ENCODE measurements around the gene RNF207. TPM values are rescaled to one million over a fixed set of nuclear protein-coding genes. Genes with fewer than 3 reads are reported as not detected.

RNF207 gene
- total RNA-seq, 4 donors from 2014 or later: 2.1 to 41.1 (median 20.5) TPM

DNA sequence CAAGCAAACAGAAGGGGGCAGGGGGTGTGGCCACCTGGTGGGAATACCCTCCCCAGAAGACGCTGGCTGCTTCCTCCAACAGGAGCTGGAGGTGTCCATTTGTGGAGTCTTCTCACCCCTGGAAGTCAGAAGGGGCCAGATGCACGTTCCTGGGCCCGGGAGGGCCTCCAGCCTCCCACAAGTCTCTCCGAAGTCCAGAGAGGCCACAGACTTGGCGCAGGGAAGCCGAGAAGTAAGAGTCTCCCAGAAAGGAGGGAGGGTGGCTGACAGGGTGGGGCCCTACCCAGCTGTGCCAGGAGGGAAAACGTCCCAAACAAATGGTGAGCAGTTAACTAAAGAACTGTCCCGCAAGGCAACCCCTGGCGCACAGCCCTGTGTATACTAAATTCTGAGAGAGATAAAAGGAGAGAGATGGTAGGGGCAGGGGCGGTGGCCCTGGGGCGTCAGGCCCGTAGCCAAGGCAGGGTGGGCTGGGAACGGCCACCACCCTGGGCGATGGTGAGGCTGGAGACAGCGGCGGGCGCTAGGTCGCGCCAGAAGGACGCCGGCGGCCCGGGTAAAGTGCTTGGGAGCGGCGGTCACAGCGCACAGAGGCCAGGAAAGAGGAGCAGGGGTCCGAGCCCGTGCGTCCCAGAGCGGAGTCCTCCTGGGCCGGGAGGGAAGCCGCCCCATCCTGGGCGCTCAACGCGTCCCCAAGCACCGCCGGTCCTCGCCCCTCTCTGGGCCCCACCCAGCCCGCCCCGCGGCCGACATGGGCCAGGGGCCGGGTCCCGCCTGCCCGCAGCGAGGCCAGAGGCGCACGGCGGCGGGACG is 27.0 kb upstream of the RNF207 start:
- H3K27ac ChIP-seq: no peak overlapping the region
- no peak for TF ChIP-seq POLR2A (IDR thresholded peaks at IDR 0.05)
- no peak for TF ChIP-seq CTCF (IDR thresholded peaks at IDR 0.05)
- H3K9me3 ChIP-seq: no peaks in the 10 kb centered on the region
- intact Hi-C loops (cut with DNase I; ENCODE audit: low total_unique reads): no loop called here
- no peaks in the 10 kb centered on the region for H3K36me3 ChIP-seq
- H3K4me3 ChIP-seq: peak overlapping the region in 1 of 2 donors; percentile 23
- H3K27me3 ChIP-seq: peaks cover 7 to 25% of the 10 kb centered on the region in 2 donors
- H3K4me1 ChIP-seq: peaks cover 0 to 24% of the 10 kb centered on the region in 2 donors
- no peak for DNase-seq

DNA sequence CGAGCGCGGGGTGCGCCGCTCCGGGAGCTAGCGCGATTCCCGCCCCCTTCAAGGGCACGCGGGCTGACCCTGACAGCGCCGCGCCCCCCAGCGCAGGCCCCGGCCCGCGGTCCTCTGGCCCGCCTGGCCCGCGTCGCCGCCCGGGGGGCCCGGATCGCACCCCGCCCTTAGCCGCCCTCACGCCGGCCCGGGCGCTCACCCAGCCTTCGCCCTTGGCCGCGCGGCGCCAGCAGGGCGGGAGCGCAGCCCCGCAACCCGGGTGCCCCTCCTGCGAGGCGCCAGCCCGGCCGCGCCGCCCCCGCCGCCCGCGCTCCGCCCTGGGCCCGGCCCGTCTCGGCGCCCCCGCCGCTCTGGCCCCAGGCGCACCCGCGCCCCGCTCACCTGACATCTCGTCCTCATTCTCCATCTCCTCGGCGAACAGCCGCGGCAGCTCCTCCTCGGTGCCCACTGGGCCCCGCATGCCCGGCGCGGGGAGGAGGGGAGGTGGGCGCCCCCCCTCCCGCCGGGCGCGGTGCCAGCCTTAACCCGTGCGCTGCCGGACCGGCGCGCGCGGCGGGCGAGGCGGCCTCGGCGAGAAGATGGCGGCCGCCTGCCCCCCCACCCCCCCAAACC is 26.2 kb upstream of the RNF207 start:
- TF ChIP-seq CTCF (IDR thresholded peaks at IDR 0.05) (no peak), POLR2A (IDR thresholded peaks at IDR 0.05) (no peak)
- peaks cover 0 to 24% of the 10 kb centered on the region in 2 donors for H3K4me1 ChIP-seq
- no peak for DNase-seq
- H3K27me3 ChIP-seq: peaks cover 7 to 25% of the 10 kb centered on the region in 2 donors
- H3K36me3 ChIP-seq: no peaks in the 10 kb centered on the region
- no peak overlapping the region for H3K27ac ChIP-seq
- H3K4me3 ChIP-seq: peak overlapping the region in 1 of 2 donors; percentile 36
- no peaks in the 10 kb centered on the region for H3K9me3 ChIP-seq
- intact Hi-C loops (cut with DNase I; ENCODE audit: low total_unique reads): no loop called here

GRCh38 chr1:6180268-6180706 is 25.6 kb upstream of the RNF207 start, which contains the start of gene CHD5:
Gene CHD5, minus strand, starts transcription at chr1:6180321. Its CDS starts 298 bp downstream, at chr1:6180023.
- H3K9me3 ChIP-seq: no peaks in the 10 kb centered on the region
- TF ChIP-seq POLR2A (IDR thresholded peaks at IDR 0.05) (no peak), CTCF (IDR thresholded peaks at IDR 0.05) (peak in 1 of 4 experiments; percentile 18)
- peaks cover 7 to 25% of the 10 kb centered on the region in 2 donors for H3K27me3 ChIP-seq
- H3K4me3 ChIP-seq: peak within 1 kb of the TSS in 1 of 2 donors; percentile 36
- DNase-seq: no peak
- peaks cover 0 to 24% of the 10 kb centered on the region in 2 donors for H3K4me1 ChIP-seq
- intact Hi-C loops (cut with DNase I; ENCODE audit: low total_unique reads): no loop called here
- no peaks in the 10 kb centered on the region for H3K36me3 ChIP-seq
- no peak within 1 kb of the TSS for H3K27ac ChIP-seq

- H3K4me3 ChIP-seq: no peak overlapping the region
- peaks cover 7 to 25% of the 10 kb centered on the region in 2 donors for H3K27me3 ChIP-seq
- intact Hi-C loops (cut with DNase I; ENCODE audit: low total_unique reads): no loop called here
- no peaks in the 10 kb centered on the region for H3K9me3 ChIP-seq
- DNase-seq: no peak
- H3K36me3 ChIP-seq: no peaks in the 10 kb centered on the region
- peaks cover 0 to 24% of the 10 kb centered on the region in 2 donors for H3K4me1 ChIP-seq
- no peak overlapping the region for H3K27ac ChIP-seq
- TF ChIP-seq POLR2A (IDR thresholded peaks at IDR 0.05) (no peak), CTCF (IDR thresholded peaks at IDR 0.05) (no peak)
Measured at GRCh38 chr1:6180707-6181311, 25.1 kb upstream of the RNF207 start.
